Esophagus squamous epithelium (tissue), 5 donors: ENCODE measurements around the gene GPR143. TPM values are rescaled to one million over a fixed set of nuclear protein-coding genes. Genes with fewer than 3 reads are reported as not detected.

ENCODE experiments used
- DNase-seq: peaks from one replicate; lab custom pipeline; 2025; lab: John Stamatoyannopoulos, UW
- H3K27ac ChIP-seq, 4 donors: fragments of 200-600 bp; sonication (generic); one replicate each; pipeline ENCODE4 v1.5.1; 2016 to 2019; ENCODE audit warnings: mild to moderate bottlenecking in 1 of 4
- H3K27me3 ChIP-seq, 4 donors: fragments of 200-600 bp; sonication (generic); 1 replicate in 3 of 4; 2 replicates in 1 of 4; pipeline versions ENCODE4 v1.5.1 to v1.6.0; 2017 to 2021; ENCODE audit warnings: antibody characterized with exemption in 1 of 4
- H3K36me3 ChIP-seq, 3 donors: fragments of 200-600 bp; sonication (generic); one replicate each; pipeline ENCODE4 v1.5.1; 2016 to 2019
- H3K4me1 ChIP-seq, 3 donors: fragments of 200-600 bp; sonication (generic); one replicate each; pipeline ENCODE4 v1.5.1; 2017 to 2019
- H3K4me3 ChIP-seq, 4 donors: fragments of 200-600 bp; sonication (generic); 1 replicate in 3 of 4; 2 replicates in 1 of 4; pipeline ENCODE4 v1.5.1; 2016 to 2019; ENCODE audit warnings: mild to moderate bottlenecking in 2 of 4, moderate library complexity in 1 of 4
- H3K9me3 ChIP-seq, 3 donors: fragments of 200-600 bp; sonication (generic); one replicate each; pipeline ENCODE4 v1.5.1; 2016 to 2019
- CTCF ChIP-seq, 6 experiments: fragments of 450-650 bp in 4 of 6; fragments of 200-600 bp in 2 of 6; sonication (generic) in 2 of 6; IDR thresholded peaks; one replicate each; pipeline ENCODE4 v1.5.1; 2016 to 2019; ENCODE audit warnings: antibody characterized with exemption in 6 of 6, mild to moderate bottlenecking in 4 of 6, moderate library complexity in 4 of 6
- POLR2A ChIP-seq, 4 donors: fragments of 450-650 bp; IDR thresholded peaks; one replicate each; pipeline ENCODE4 v1.6.1; 2017; ENCODE audit warnings: antibody characterized with exemption in 4 of 4, mild to moderate bottlenecking in 4 of 4, moderate library complexity in 3 of 4
- WGBS, 2 donors: methylation state at CpG; one replicate each; pipeline ENCODE4 v1.1.5; 2018; 5-methylcytosine and 5-hydroxymethylcytosine counted together
- intact Hi-C: fragments of 100-400 bp; cut with DNase I; formaldehyde crosslinking; loops from one replicate; pipeline ENCODE4 v1.15.0; 2022
- total RNA-seq, 4 donors: library from RNA; depleted of rRNA; stranded (reverse); fragments of >200 nt; gene quantifications; one replicate each; pipeline ENCODE4 v1.1.0, GENCODE V29; 2016
- donor health status: DM: yes; HTN: yes; CAD: no.

Gene GPR143
- total RNA-seq, 4 donors from 2014 or later: 0.68 to 3.9 (median 1.8) TPM

- intact Hi-C loops: no loop called here
- Histone ChIP-seq H3K27me3 (no peaks in the 10 kb centered on the region), H3K36me3 (no peaks in the 10 kb centered on the region), H3K9me3 (no peaks in the 10 kb centered on the region), H3K4me1 (no peaks in the 10 kb centered on the region), H3K27ac (no peak overlapping the region), H3K4me3 (no peak overlapping the region)
- TF ChIP-seq POLR2A (IDR thresholded peaks at IDR 0.05) (no peak), CTCF (IDR thresholded peaks at IDR 0.05) (no peak)
- 58 to 59% methylated on average over 2 to 3 of the region's 3 CpGs for WGBS, 2 donors
- no peak for DNase-seq
Observed at GRCh38 chrX:9738151-9738550, 27.5 kb downstream of the GPR143 start.

- no peak overlapping the region for H3K4me3 ChIP-seq
- no peak overlapping the region for H3K27ac ChIP-seq
- DNase-seq: no peak
- no peaks in the 10 kb centered on the region for H3K36me3 ChIP-seq
- no peaks in the 10 kb centered on the region for H3K9me3 ChIP-seq
- WGBS, 2 donors: 65 to 73% methylated on average over 7 of the region's 7 CpGs
- H3K4me1 ChIP-seq: no peaks in the 10 kb centered on the region
- no peaks in the 10 kb centered on the region for H3K27me3 ChIP-seq
- intact Hi-C loops: no loop called here
- TF ChIP-seq CTCF (IDR thresholded peaks at IDR 0.05) (no peak), POLR2A (IDR thresholded peaks at IDR 0.05) (no peak)
Observed at GRCh38 chrX:9737363-9737762, 28.3 kb downstream of the GPR143 start.

GRCh38 chrX:9730752-9731151 is 34.9 kb downstream of the GPR143 start:
- Histone ChIP-seq H3K36me3 (no peaks in the 10 kb centered on the region), H3K27me3 (no peaks in the 10 kb centered on the region), H3K9me3 (peaks cover 0 to 4% (median 0%) of the 10 kb centered on the region in 3 donors), H3K4me3 (no peak overlapping the region), H3K4me1 (no peaks in the 10 kb centered on the region), H3K27ac (no peak overlapping the region)
- intact Hi-C loops: no loop called here
- TF ChIP-seq CTCF (IDR thresholded peaks at IDR 0.05) (no peak), POLR2A (IDR thresholded peaks at IDR 0.05) (no peak)
- no peak for DNase-seq
- 0 to 18% methylated on average over 1 of the region's 1 CpG for WGBS, 2 donors

GRCh38 chrX:9730078-9730477 is 35.6 kb downstream of the GPR143 start:
- H3K27ac ChIP-seq: no peak overlapping the region
- H3K9me3 ChIP-seq: peaks cover 0 to 4% (median 0%) of the 10 kb centered on the region in 3 donors
- H3K36me3 ChIP-seq: no peaks in the 10 kb centered on the region
- no peak for TF ChIP-seq CTCF (IDR thresholded peaks at IDR 0.05)
- TF ChIP-seq POLR2A (IDR thresholded peaks at IDR 0.05): no peak
- H3K27me3 ChIP-seq: no peaks in the 10 kb centered on the region
- DNase-seq: no peak
- no peak overlapping the region for H3K4me3 ChIP-seq
- 17 to 61% methylated on average over 1 to 2 of the region's 3 CpGs for WGBS, 2 donors
- intact Hi-C loops: no loop called here
- H3K4me1 ChIP-seq: no peaks in the 10 kb centered on the region

GRCh38 chrX:9729171-9729885 is 36.3 kb downstream of the GPR143 start:
- Histone ChIP-seq H3K27ac (no peak overlapping the region), H3K4me3 (no peak overlapping the region), H3K36me3 (no peaks in the 10 kb centered on the region), H3K4me1 (no peaks in the 10 kb centered on the region), H3K27me3 (no peaks in the 10 kb centered on the region), H3K9me3 (peaks cover 0 to 4% (median 0%) of the 10 kb centered on the region in 3 donors)
- TF ChIP-seq POLR2A (IDR thresholded peaks at IDR 0.05) (no peak), CTCF (IDR thresholded peaks at IDR 0.05) (no peak)
- 60 to 90% methylated on average over 2 to 3 of the region's 5 CpGs for WGBS, 2 donors
- intact Hi-C loops: no loop called here
- DNase-seq: no peak
